ENCODE data around the gene DLAT.
"Not testable (repeated sequence)": the region's sequence is repeated elsewhere in the genome, so short reads cannot be mapped to it uniquely, and the experiment has no call there.

The DLAT gene

GRCh38 chr11:112042161-112042960, 17.2 kb downstream of the DLAT start:
- H3K9ac ChIP-seq (ENCODE audit: low read depth, low read length, poor library complexity, severe bottlenecking) = no peak overlapping the region
- H3K79me2 ChIP-seq (ENCODE audit: insufficient read depth, low read length) = 0 out of 2 replicates have a peak, but pooled peaks cover 6% of the 10 kb centered on the region
- peak overlapping the region; percentile 49 for H3K4me2 ChIP-seq (ENCODE audit: low read depth, low read length, poor library complexity, severe bottlenecking)
- H4K20me1 ChIP-seq (ENCODE audit: insufficient read depth, low read length, poor library complexity, severe bottlenecking) = peaks cover 5% of the 10 kb centered on the region
- H3K9me3 ChIP-seq (ENCODE audit: insufficient read depth, low read depth, low read length) = no peaks in the 10 kb centered on the region
- H3K36me3 ChIP-seq (ENCODE audit: insufficient read depth, low read length) = peaks cover 67% of the 10 kb centered on the region
- peaks cover 13% of the 10 kb centered on the region for H3K4me1 ChIP-seq (ENCODE audit: insufficient read depth, low read length, poor library complexity, severe bottlenecking)
- H3K9me2 ChIP-seq (replicated peaks; ENCODE audit: low read depth, low read length) = no peaks in the 10 kb centered on the region
- H2AFZ ChIP-seq (ENCODE audit: low read length) = no peak overlapping the region
- no peaks in the 10 kb centered on the region for H3K27me3 ChIP-seq (ENCODE audit: insufficient read depth, low read length, poor library complexity, severe bottlenecking)
- peak overlapping the region; percentile 6 for H3K4me3 ChIP-seq (ENCODE audit: low read length, poor library complexity, severe bottlenecking)
- TF ChIP-seq EZH2phosphoT487 (IDR thresholded peaks at IDR 0.05; ENCODE audit: borderline replicate concordance) = no peak
- TF ChIP-seq, protein P1, sequence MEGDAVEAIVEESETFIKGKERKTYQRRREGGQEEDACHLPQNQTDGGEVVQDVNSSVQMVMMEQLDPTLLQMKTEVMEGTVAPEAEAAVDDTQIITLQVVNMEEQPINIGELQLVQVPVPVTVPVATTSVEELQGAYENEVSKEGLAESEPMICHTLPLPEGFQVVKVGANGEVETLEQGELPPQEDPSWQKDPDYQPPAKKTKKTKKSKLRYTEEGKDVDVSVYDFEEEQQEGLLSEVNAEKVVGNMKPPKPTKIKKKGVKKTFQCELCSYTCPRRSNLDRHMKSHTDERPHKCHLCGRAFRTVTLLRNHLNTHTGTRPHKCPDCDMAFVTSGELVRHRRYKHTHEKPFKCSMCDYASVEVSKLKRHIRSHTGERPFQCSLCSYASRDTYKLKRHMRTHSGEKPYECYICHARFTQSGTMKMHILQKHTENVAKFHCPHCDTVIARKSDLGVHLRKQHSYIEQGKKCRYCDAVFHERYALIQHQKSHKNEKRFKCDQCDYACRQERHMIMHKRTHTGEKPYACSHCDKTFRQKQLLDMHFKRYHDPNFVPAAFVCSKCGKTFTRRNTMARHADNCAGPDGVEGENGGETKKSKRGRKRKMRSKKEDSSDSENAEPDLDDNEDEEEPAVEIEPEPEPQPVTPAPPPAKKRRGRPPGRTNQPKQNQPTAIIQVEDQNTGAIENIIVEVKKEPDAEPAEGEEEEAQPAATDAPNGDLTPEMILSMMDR (conservative IDR thresholded peaks at IDR 0.05; ENCODE audit: low read length) = no peak
- no peaks in the 10 kb centered on the region for H3F3A ChIP-seq (ENCODE audit: low read depth)

DNA sequence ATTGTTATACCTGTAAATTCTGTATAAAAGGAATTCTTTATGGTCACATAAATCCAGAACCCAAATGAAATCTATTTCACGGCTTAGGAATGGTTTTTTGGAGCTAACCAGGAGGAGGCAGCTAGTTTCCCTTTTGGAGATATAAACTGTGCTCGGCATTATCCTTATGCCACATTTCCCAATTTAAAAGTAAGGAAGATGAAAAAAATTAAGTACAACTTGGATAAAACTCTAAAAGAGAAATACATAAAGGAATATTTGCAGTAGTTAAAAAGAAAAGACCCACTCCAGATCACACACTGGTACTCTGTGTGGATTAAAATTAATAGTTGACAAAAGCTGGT, 17.7 kb downstream of the DLAT start:
- H3F3A ChIP-seq (ENCODE audit: low read depth) = no peaks in the 10 kb centered on the region
- H4K20me1 ChIP-seq (ENCODE audit: insufficient read depth, low read length, poor library complexity, severe bottlenecking) = peaks cover 5% of the 10 kb centered on the region
- no peaks in the 10 kb centered on the region for H3K9me3 ChIP-seq (ENCODE audit: insufficient read depth, low read depth, low read length)
- H3K4me1 ChIP-seq (ENCODE audit: insufficient read depth, low read length, poor library complexity, severe bottlenecking) = peaks cover 13% of the 10 kb centered on the region
- H3K9me2 ChIP-seq (replicated peaks; ENCODE audit: low read depth, low read length) = no peaks in the 10 kb centered on the region
- peak overlapping the region; percentile 49 for H3K4me2 ChIP-seq (ENCODE audit: low read depth, low read length, poor library complexity, severe bottlenecking)
- TF ChIP-seq, protein P1 (conservative IDR thresholded peaks at IDR 0.05; ENCODE audit: low read length) = no peak
- no peak for TF ChIP-seq EZH2phosphoT487 (IDR thresholded peaks at IDR 0.05; ENCODE audit: borderline replicate concordance)
- no peaks in the 10 kb centered on the region for H3K27me3 ChIP-seq (ENCODE audit: insufficient read depth, low read length, poor library complexity, severe bottlenecking)
- no peak overlapping the region for H2AFZ ChIP-seq (ENCODE audit: low read length)
- H3K36me3 ChIP-seq (ENCODE audit: insufficient read depth, low read length) = peaks cover 61% of the 10 kb centered on the region
- no peak overlapping the region for H3K4me3 ChIP-seq (ENCODE audit: low read length, poor library complexity, severe bottlenecking)
- 0 out of 2 replicates have a peak, but pooled peaks cover 6% of the 10 kb centered on the region for H3K79me2 ChIP-seq (ENCODE audit: insufficient read depth, low read length)
- H3K9ac ChIP-seq (ENCODE audit: low read depth, low read length, poor library complexity, severe bottlenecking) = no peak overlapping the region

GRCh38 chr11:112044961-112045360, 19.8 kb downstream of the DLAT start:
- TF ChIP-seq EZH2phosphoT487 (IDR thresholded peaks at IDR 0.05; ENCODE audit: borderline replicate concordance) = no peak
- TF ChIP-seq, protein P1 (conservative IDR thresholded peaks at IDR 0.05; ENCODE audit: low read length) = no peak
- Histone ChIP-seq H3K4me1 (ENCODE audit: insufficient read depth, low read length, poor library complexity, severe bottlenecking) (peaks cover 13% of the 10 kb centered on the region), H3K4me2 (ENCODE audit: low read depth, low read length, poor library complexity, severe bottlenecking) (no peak overlapping the region), H3K9me2 (replicated peaks; ENCODE audit: low read depth, low read length) (no peaks in the 10 kb centered on the region), H3K27me3 (ENCODE audit: insufficient read depth, low read length, poor library complexity, severe bottlenecking) (no peaks in the 10 kb centered on the region), H4K20me1 (ENCODE audit: insufficient read depth, low read length, poor library complexity, severe bottlenecking) (peaks cover 5% of the 10 kb centered on the region), H3F3A (ENCODE audit: low read depth) (no peaks in the 10 kb centered on the region), H2AFZ (ENCODE audit: low read length) (no peak overlapping the region), H3K9me3 (ENCODE audit: insufficient read depth, low read depth, low read length) (no peaks in the 10 kb centered on the region), H3K9ac (ENCODE audit: low read depth, low read length, poor library complexity, severe bottlenecking) (no peak overlapping the region), H3K4me3 (ENCODE audit: low read length, poor library complexity, severe bottlenecking) (no peak overlapping the region), H3K79me2 (ENCODE audit: insufficient read depth, low read length) (0 out of 2 replicates have a peak, but pooled peaks cover 10% of the 10 kb centered on the region), H3K36me3 (ENCODE audit: insufficient read depth, low read length) (peaks cover 60% of the 10 kb centered on the region)

- H3K36me3 ChIP-seq (ENCODE audit: insufficient read depth, low read length) = peaks cover 57% of the 10 kb centered on the region
These were observed 21.4 kb downstream of the DLAT start for GRCh38 chr11:112046647-112047046.

DNA sequence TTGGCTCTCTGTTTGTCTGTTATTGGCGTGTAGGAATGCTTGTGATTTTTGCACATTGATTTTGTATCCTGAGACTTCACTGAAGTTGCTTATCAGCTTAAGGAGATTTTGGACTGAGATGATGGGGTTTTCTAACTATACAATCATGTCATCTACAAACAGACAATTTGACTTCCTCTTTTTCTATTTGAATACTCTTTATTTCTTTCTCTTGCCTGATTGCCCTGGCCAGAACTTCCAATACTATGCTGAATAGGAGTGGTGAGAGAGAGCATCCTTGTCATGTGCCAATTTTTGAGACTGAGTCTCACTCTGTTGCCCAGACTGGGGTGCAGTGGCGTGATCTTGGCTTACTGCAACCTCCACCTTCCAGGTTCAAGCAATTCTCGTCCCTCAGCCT, 23.0 kb downstream of the DLAT start:
- H3K9me2 ChIP-seq (replicated peaks; ENCODE audit: low read depth, low read length); H3K27me3 ChIP-seq (ENCODE audit: insufficient read depth, low read length, poor library complexity, severe bottlenecking); H3F3A ChIP-seq (ENCODE audit: low read depth); H3K9ac ChIP-seq (ENCODE audit: low read depth, low read length, poor library complexity, severe bottlenecking); H3K4me1 ChIP-seq (ENCODE audit: insufficient read depth, low read length, poor library complexity, severe bottlenecking); H4K20me1 ChIP-seq (ENCODE audit: insufficient read depth, low read length, poor library complexity, severe bottlenecking); H3K9me3 ChIP-seq (ENCODE audit: insufficient read depth, low read depth, low read length); H2AFZ ChIP-seq (ENCODE audit: low read length); H3K79me2 ChIP-seq (ENCODE audit: insufficient read depth, low read length); H3K4me2 ChIP-seq (ENCODE audit: low read depth, low read length, poor library complexity, severe bottlenecking); H3K4me3 ChIP-seq (ENCODE audit: low read length, poor library complexity, severe bottlenecking): not testable (repeated sequence)
- H3K36me3 ChIP-seq (ENCODE audit: insufficient read depth, low read length) = peaks cover 65% of the 10 kb centered on the region

More at GRCh38 chr11:112046647-112047046, 21.4 kb downstream of the DLAT start:
- peaks cover 13% of the 10 kb centered on the region for H3K4me1 ChIP-seq (ENCODE audit: insufficient read depth, low read length, poor library complexity, severe bottlenecking)
- H2AFZ ChIP-seq (ENCODE audit: low read length); H3K4me3 ChIP-seq (ENCODE audit: low read length, poor library complexity, severe bottlenecking); H3K4me2 ChIP-seq (ENCODE audit: low read depth, low read length, poor library complexity, severe bottlenecking); H3K9me2 ChIP-seq (replicated peaks; ENCODE audit: low read depth, low read length); H3K9ac ChIP-seq (ENCODE audit: low read depth, low read length, poor library complexity, severe bottlenecking); H3K27me3 ChIP-seq (ENCODE audit: insufficient read depth, low read length, poor library complexity, severe bottlenecking); H4K20me1 ChIP-seq (ENCODE audit: insufficient read depth, low read length, poor library complexity, severe bottlenecking); H3K9me3 ChIP-seq (ENCODE audit: insufficient read depth, low read depth, low read length); H3F3A ChIP-seq (ENCODE audit: low read depth): not testable (repeated sequence)
- 0 out of 2 replicates have a peak, but pooled peaks cover 12% of the 10 kb centered on the region for H3K79me2 ChIP-seq (ENCODE audit: insufficient read depth, low read length)

Measured in Loucy (cell line).